Hematopoietic multipotent progenitor cell treated with erythropoietin and hydrocortisone succinate and interleukin-3 and kit ligand, for 17 days (in vitro differentiated cells): ENCODE measurements around the gene ST6GALNAC5.
"Not testable (repeated sequence)": the region's sequence is repeated elsewhere in the genome, so short reads cannot be mapped to it uniquely, and the experiment has no call there.

Experiments used
- DNase-seq: peaks from one replicate; pipeline ENCODE4 v3.0.0-alpha.2; 2015; ENCODE audit warnings: low spot score

ST6GALNAC5 gene

GRCh38 chr1:76867342-76868130, at the start of gene ST6GALNAC5:
ST6GALNAC5 (plus strand) TSS chr1:76867480.
- no peak for DNase-seq

DNA sequence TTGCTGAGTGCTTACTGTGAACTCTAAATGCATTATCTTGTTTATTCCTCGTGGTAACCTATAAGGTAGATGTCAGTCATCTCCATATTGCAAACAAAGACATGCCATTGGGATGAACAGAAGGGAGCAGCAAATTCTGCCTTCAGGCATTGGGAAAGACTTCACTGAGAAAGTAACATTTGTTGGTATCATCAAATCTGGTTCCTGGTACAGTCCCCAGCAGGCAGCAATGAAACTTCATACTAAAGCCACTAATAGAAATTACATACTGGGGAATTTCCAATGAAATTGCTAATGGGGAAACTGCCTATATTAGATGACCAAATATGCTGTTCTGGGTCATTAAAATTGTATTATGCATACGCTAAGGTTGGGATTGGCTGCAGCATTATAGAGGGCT, 47.3 kb upstream of the ST6GALNAC5 start:
- DNase-seq, result no peak

- not testable (repeated sequence) for DNase-seq
These were observed 44.3 kb upstream of the ST6GALNAC5 start for GRCh38 chr1:76822961-76823360.

- DNase-seq, result no peak
These were observed 43.2 kb upstream of the ST6GALNAC5 start for GRCh38 chr1:76824106-76824505.

DNA sequence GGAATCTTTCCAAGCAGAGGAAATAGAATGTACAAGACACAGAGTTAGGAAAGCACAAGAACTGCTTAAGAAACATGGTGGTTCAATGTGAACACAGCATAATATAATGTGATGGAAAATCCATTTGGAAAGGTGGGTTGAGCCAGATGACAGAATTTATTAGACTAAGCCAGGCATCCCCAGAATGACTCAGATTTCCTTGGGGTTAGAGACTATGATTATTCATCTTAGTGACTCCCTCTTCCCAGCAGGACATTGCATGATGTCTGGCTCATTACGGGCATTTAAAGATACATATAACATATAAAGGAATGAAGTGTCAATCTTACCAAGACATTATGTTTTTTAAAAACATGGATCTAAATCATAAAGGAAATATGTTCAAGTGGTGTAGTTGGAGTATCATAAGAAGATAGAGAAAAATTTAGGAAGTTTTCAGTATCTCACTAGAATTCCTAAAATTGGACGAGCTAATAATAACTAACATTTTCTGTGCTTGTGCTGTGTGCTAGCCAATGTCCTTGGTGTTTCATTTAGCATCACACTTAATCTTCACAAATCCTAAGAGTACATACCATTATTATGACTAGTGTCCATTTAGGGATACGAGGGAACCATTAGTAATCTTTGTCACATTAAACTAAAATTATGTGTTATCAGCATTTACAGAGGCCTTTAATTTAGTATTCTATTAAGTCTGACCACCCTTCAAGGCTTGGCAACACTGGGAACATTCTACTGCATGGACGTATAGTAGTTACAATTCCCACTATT, 41.0 kb upstream of the ST6GALNAC5 start:
- no peak for DNase-seq

DNA sequence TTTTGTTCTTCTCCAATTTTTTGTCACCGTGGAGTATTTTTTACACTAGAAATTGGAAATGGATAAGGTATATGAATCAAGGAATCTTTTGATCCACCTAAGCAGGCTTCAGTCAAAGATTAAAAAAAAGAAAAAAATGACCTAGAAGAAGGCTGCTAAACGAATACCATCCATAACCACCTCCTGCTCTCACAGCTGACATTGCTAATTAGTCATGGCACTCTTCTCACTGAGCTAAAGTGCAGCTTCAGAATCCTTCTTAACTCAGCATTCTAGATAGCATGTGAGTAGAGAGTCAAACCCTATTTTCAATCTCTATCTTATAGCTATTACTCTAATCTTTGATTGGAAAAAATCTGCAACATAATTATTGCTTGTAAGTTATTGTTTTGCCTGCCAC, 40.2 kb upstream of the ST6GALNAC5 start:
- DNase-seq, result no peak

- DNase-seq, result no peak
These were observed 36.9 kb upstream of the ST6GALNAC5 start for GRCh38 chr1:76830373-76830772.

GRCh38 chr1:76832521-76832920, 34.8 kb upstream of the ST6GALNAC5 start:
- no peak for DNase-seq

DNA sequence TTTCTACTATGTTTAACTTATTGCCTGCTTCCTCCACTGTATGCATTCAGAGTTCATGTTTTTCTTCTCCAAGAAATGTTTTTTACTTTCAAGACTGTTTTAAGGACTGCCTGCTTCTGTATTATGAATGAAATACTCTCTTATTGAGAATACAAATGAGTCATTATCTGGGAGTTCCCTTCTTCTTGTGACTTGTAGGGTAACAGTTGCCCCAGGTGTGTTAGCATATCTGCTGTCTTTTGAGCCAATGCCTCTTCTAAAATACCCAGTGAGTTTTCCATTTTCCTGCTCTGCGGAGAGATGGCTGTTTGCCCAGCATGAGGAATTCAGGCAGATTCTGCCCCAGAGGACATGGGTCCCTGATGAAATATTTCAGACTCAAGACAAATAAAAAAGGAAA, 34.1 kb upstream of the ST6GALNAC5 start:
- no peak for DNase-seq

DNA sequence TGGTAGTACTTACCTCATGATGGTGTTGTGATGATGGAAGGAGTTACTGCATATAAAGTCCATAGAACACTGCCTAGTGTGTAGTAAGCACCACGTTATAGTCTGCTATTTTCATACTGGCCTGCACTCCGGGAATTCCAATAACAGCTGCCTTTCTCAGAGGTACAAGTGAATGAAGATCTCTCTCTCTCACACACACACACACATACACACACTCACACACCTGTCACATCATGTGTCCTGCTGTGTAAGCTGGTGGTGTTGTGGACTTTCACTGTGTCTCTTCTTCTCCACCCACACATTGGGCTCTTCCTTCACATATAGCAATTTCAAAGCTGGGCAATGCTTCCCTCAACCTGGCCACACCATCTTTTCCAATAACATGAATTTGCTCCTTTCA, 33.4 kb upstream of the ST6GALNAC5 start:
- DNase-seq, result no peak

- DNase-seq, result no peak
These were observed 32.1 kb upstream of the ST6GALNAC5 start for GRCh38 chr1:76835203-76835602.

DNA sequence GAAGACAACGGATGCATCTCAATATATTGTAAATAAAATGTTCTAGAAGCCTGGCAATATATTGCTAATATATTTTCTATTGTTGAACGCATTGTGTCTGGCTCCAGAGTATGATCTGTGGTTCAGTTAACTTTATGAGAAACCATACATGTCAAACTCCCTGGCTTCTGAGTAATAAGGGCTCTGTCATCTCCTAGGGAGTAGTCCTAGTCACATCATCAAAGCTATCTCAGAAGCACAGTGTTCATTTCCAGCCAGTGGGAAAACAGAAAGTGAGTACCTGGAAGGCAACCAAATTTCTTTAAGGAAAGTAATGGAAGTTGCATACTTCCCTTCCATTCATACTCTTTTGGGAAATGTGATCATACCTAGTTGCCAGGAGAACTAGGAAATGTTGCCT, 27.0 kb upstream of the ST6GALNAC5 start:
- DNase-seq, result no peak

DNA sequence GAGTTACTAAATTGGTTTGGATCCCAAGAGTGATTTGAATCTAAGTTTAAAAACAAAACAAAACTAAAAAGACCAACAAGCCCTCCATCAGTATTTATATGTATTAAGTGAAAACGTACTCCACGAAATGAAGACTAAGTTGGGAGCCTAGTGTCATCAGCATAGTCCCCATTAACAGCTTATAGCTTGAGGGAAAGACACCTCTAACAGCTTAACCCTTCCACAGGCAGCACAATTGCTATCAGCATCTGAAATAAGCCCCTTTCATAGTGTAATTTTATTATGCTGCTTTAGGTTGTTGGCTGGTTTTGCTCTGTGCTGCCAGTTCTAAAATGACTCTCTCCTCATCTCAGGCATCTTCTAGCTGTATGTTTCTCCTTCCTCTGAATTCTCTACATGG, 25.8 kb upstream of the ST6GALNAC5 start:
- no peak for DNase-seq

DNA sequence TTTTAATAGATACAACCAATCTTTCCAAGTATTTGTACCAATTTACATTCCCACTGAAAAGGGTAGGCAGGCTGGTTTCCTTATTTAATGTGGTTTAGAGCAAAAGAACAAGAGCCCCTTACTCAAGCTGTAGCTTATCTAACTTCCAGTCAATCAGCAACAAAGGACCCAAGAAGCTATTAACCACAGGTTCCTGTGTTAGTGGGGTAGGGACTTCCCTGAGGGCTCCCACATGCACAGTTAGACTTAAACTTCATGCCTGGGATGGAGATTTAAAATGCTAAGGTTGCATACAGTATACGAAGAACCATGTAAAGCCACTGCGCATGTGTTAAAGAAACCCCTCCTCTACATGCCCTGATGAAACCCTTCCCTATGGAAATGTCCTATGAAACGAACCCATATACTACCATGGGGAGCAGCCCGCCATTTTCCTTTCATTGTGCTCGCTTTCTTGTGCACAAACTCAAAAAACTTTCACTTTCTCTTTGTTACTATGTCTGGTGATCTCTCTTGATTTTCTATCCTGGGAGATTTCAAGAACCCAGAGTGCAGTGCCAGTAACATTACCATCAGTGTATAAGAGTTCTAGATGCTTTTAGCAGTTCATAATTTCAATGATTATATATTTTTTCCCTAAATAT, 23.3 kb upstream of the ST6GALNAC5 start:
- DNase-seq, result no peak

DNA sequence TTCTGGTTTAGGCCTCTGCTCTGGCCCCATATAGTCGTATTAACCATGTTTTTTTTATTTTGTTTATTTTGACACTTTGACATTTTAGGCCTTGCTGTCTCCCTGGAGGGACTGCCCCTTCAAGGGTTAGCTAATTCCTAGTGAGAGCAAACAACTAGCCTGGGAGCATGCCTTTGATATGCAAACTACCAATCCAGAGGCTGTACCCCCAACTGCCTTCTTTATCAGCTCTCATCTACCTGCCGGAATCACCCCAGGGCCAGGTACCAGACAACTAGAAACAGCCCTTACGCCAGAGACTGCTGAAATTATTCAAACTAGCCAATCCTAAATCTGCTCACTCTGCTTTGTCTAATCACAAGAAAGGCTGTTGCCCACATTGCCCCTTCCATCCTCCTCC, 13.0 kb upstream of the ST6GALNAC5 start:
- DNase-seq, result no peak

GRCh38 chr1:76856104-76856503, 11.2 kb upstream of the ST6GALNAC5 start:
- DNase-seq, result no peak

GRCh38 chr1:76857138-76857537, 10.1 kb upstream of the ST6GALNAC5 start:
- DNase-seq, result no peak

DNA sequence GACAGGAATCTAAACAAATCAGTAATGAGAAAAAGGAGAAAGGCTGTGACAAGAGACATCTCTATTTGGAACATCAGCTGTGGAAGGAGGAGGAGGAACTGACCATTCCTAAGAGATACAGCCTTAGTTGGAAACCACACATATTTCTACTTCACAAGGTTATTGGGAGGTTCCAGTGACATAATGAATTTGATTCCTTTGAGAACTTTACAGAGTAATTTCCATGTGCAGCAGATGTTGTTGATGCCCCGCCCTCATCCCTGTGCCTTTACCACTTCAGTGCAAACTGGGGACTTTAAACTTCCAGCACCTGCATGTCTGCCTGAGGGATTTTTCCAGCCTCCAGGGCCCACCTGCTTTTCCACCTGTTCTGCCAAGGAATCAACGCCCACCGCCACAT, 9.3 kb upstream of the ST6GALNAC5 start:
- no peak for DNase-seq

- no peak for DNase-seq
These were observed 6.1 kb upstream of the ST6GALNAC5 start for GRCh38 chr1:76861149-76861548.

DNA sequence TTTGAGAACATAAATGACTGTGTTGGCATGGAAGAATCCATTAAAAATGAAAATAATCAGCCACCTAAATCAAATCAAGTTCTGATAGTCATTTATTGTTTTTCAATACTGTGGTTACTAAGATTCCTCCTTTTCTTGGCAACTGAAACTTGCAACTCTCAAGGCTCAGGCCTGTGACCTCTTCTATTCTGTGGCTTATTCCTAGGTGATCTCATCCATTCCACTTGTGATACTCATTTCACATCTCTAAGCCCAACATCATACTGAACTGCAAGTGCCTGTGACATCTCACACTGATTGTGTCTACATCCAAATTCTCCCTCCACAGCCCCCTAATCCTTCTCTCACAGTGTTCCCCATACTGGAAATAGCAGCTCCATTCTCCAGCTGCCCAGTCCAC, 4.8 kb upstream of the ST6GALNAC5 start:
- no peak for DNase-seq

DNA sequence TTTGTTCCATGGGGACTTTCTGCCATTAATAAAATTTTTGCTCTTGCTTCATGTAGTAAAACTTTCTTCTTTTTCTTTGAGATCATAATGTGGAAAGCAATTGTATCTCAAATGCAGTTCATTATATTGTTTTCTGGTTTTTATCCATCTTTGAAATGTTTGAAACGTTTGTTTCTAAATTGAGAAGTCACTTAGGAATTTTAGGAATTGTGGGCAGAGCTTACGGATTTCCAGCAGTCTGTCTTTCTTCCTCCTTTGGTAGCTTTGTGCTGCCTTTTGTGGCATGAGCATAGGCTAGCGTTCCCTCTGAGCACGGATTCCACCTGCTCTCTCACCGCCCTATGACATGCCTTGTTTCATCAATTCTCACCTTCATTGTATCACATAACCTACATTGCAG, 2.9 kb upstream of the ST6GALNAC5 start:
- DNase-seq, result no peak

GRCh38 chr1:76865696-76866286, 1.5 kb upstream of the ST6GALNAC5 start:
- no peak for DNase-seq

DNA sequence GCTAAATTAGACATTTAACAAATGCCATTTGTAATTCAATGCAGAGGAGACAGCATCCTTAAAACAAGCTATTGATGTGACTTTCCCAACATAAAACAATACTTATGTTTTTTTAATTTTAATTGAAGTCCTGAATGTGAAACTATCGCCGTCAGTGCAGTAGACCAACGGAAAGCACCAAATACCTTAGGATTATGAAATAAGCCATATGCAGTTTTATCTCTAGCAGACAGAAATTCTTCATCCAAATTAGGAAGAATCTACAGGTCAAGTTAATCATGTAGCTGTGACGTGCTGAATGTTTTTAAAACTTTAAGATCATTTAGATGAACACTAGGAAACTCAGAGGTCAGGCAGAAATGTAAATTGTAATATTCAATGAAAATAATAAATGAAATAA, 714 bp upstream of the ST6GALNAC5 start:
- DNase-seq, result no peak
